Measurements from ENCODE around the gene WRAP53. TPM values are rescaled to one million over a fixed set of nuclear protein-coding genes. Genes with fewer than 3 reads are reported as not detected.

Gene WRAP53
- total and polyA plus RNA-seq, 4 donors: 9.6 to 17.3 (median 11.5) TPM

- H3K9me3 ChIP-seq (ENCODE audit: control insufficient read depth in 4 of 4, insufficient read depth in 3 of 4, low read length in 3 of 4): no peaks in the 10 kb centered on the region
Observed at GRCh38 chr17:7713782-7714181, 25.5 kb downstream of the WRAP53 start.

GRCh38 chr17:7714721-7715594, 26.7 kb downstream of the WRAP53 start:
- peaks cover 0 to 21% (median 19%) of the 10 kb centered on the region in 3 donors for H3K27me3 ChIP-seq (ENCODE audit: control insufficient read depth in 3 of 3, insufficient read depth in 3 of 3, low read length in 2 of 3)
- DNase-seq: no peak
- H3K9ac ChIP-seq (ENCODE audit: insufficient read depth in 1 of 2, low read length in 2 of 2): no peak overlapping the region
- H3K9me3 ChIP-seq (ENCODE audit: control insufficient read depth in 4 of 4, insufficient read depth in 3 of 4, low read length in 3 of 4): no peaks in the 10 kb centered on the region
- H3K4me1 ChIP-seq (ENCODE audit: control insufficient read depth in 5 of 5, insufficient read depth in 5 of 5, low read length in 5 of 5): peaks cover 0 to 11% (median 2%) of the 10 kb centered on the region in 5 donors
- no peaks in the 10 kb centered on the region for H3K36me3 ChIP-seq (ENCODE audit: control insufficient read depth in 4 of 4, insufficient read depth in 4 of 4, low read length in 4 of 4)
- no peak for TF ChIP-seq CTCF (IDR thresholded peaks at IDR 0.05; ENCODE audit: control extremely low read depth, extremely low read depth)
- no peak overlapping the region for H3K27ac ChIP-seq (ENCODE audit: low read depth in 1 of 2, low read length in 1 of 2)
- WGBS, 2 donors: 74 to 84% methylated on average over 10 of the region's 10 CpGs
- H3K4me3 ChIP-seq: no peak overlapping the region
- no peak for ATAC-seq (ENCODE audit: insufficient read depth, low FRiP score)

More at GRCh38 chr17:7713782-7714181, 25.5 kb downstream of the WRAP53 start:
- DNase-seq: no peak
- Histone ChIP-seq H3K9ac (ENCODE audit: insufficient read depth in 1 of 2, low read length in 2 of 2) (no peak overlapping the region), H3K4me3 (no peak overlapping the region), H3K36me3 (ENCODE audit: control insufficient read depth in 4 of 4, insufficient read depth in 4 of 4, low read length in 4 of 4) (no peaks in the 10 kb centered on the region), H3K27me3 (ENCODE audit: control insufficient read depth in 3 of 3, insufficient read depth in 3 of 3, low read length in 2 of 3) (peaks cover 0 to 21% (median 18%) of the 10 kb centered on the region in 3 donors), H3K27ac (ENCODE audit: low read depth in 1 of 2, low read length in 1 of 2) (no peak overlapping the region), H3K4me1 (ENCODE audit: control insufficient read depth in 5 of 5, insufficient read depth in 5 of 5, low read length in 5 of 5) (peaks cover 0 to 11% (median 2%) of the 10 kb centered on the region in 5 donors)
- no peak for ATAC-seq (ENCODE audit: insufficient read depth, low FRiP score)
- 18 to 25% methylated on average over 9 of the region's 9 CpGs for WGBS, 2 donors
- no peak for TF ChIP-seq CTCF (IDR thresholded peaks at IDR 0.05; ENCODE audit: control extremely low read depth, extremely low read depth)

GRCh38 chr17:7715936-7716886, 27.9 kb downstream of the WRAP53 start:
- peak in 1 of 3 donors; percentile 18 for DNase-seq
- no peak for ATAC-seq (ENCODE audit: insufficient read depth, low FRiP score)
- 41 to 52% methylated on average over 20 of the region's 20 CpGs for WGBS, 2 donors

More at GRCh38 chr17:7715936-7716886, 27.9 kb downstream of the WRAP53 start:
- no peak for TF ChIP-seq CTCF (IDR thresholded peaks at IDR 0.05; ENCODE audit: control extremely low read depth, extremely low read depth)
- H3K27me3 ChIP-seq (ENCODE audit: control insufficient read depth in 3 of 3, insufficient read depth in 3 of 3, low read length in 2 of 3): peaks cover 0 to 23% (median 16%) of the 10 kb centered on the region in 3 donors
- H3K9ac ChIP-seq (ENCODE audit: insufficient read depth in 1 of 2, low read length in 2 of 2): peak overlapping the region in 1 of 2 donors; percentile 47
- no peaks in the 10 kb centered on the region for H3K9me3 ChIP-seq (ENCODE audit: control insufficient read depth in 4 of 4, insufficient read depth in 3 of 4, low read length in 3 of 4)
- H3K4me3 ChIP-seq: peak overlapping the region; percentile 7
- no peaks in the 10 kb centered on the region for H3K36me3 ChIP-seq (ENCODE audit: control insufficient read depth in 4 of 4, insufficient read depth in 4 of 4, low read length in 4 of 4)
- H3K27ac ChIP-seq (ENCODE audit: low read depth in 1 of 2, low read length in 1 of 2): no peak overlapping the region
- H3K4me1 ChIP-seq (ENCODE audit: control insufficient read depth in 5 of 5, insufficient read depth in 5 of 5, low read length in 5 of 5): peaks cover 0 to 11% (median 2%) of the 10 kb centered on the region in 5 donors

All from lung (tissue), 12 donors.